Peyer's patch (tissue), 4 donors: Measurements from ENCODE around the gene SHC3.

ENCODE experiments used
- CTCF ChIP-seq, 6 experiments: fragments of 450-650 bp in 4 of 6; fragments of 200-600 bp in 2 of 6; sonication (generic) in 1 of 6; IDR thresholded peaks; one replicate each; pipeline ENCODE4 v1.5.1; 2017 to 2019; ENCODE audit warnings: antibody characterized with exemption in 6 of 6, mild to moderate bottlenecking in 3 of 6, moderate library complexity in 1 of 6
- POLR2A ChIP-seq, 2 donors: fragments of 450-650 bp; IDR thresholded peaks; one replicate each; pipeline ENCODE4 v1.5.1; 2017; ENCODE audit warnings: antibody characterized with exemption in 2 of 2, mild to moderate bottlenecking in 2 of 2, moderate library complexity in 2 of 2

GRCh38 chr9:89022902-89023301 lies 155.7 kb downstream of the SHC3 start:
- TF ChIP-seq POLR2A (IDR thresholded peaks at IDR 0.05), result no peak
- TF ChIP-seq CTCF (IDR thresholded peaks at IDR 0.05), result no peak
